Activated naive CD4-positive, alpha-beta T cell treated with anti-CD3 and anti-CD28 coated beads for 36 hours (primary cell): ENCODE data around the gene INAFM2. TPM values are rescaled to one million over a fixed set of nuclear protein-coding genes. Genes with fewer than 3 reads are reported as not detected.

ENCODE experiments used
- CTCF ChIA-PET: fragments of 350-600 bp; sonication (Branson Sonifier 250); formaldehyde crosslinking; loops from one replicate; lab custom pipeline; 2021; ENCODE audit warnings: antibody characterized with exemption; lab: Charles Lee
- DNase-seq: peaks from one replicate; pipeline ENCODE4 v3.0.0-alpha.2; 2020
- H3K27ac Mint-ChIP-seq: one replicate; pipeline ENCODE4 v1.8.0; 2021; ENCODE audit warnings: mild to moderate bottlenecking, mixed read lengths
- H3K27me3 Mint-ChIP-seq: one replicate; pipeline ENCODE4 v1.8.0; 2021; ENCODE audit warnings: low read depth, mixed read lengths
- H3K36me3 Mint-ChIP-seq: one replicate; pipeline ENCODE4 v1.8.0; 2021; ENCODE audit warnings: low read depth, mixed read lengths
- H3K4me1 Mint-ChIP-seq: one replicate; pipeline ENCODE4 v1.8.0; 2021; ENCODE audit warnings: low read depth, mixed read lengths
- H3K4me3 Mint-ChIP-seq: one replicate; pipeline ENCODE4 v1.8.0; 2021; ENCODE audit warnings: mild to moderate bottlenecking, moderate library complexity, mixed read lengths
- H3K9me3 Mint-ChIP-seq: one replicate; pipeline ENCODE4 v1.8.0; 2021; ENCODE audit warnings: mixed read lengths
- intact Hi-C: fragments of 100-400 bp; cut with micrococcal nuclease; formaldehyde crosslinking; loops from one replicate; pipeline ENCODE4 v1.15.1; 2023
- total RNA-seq, 2 experiments: library from RNA; stranded (reverse); gene quantifications; one replicate each; pipeline ENCODE4 v1.2.3, GENCODE V29; 2021

The INAFM2 gene
- total RNA-seq, 2 experiments from 2014 or later: 4.9 to 6.5 TPM

GRCh38 chr15:40369971-40370370, 46.5 kb downstream of the INAFM2 start:
- intact Hi-C loops: loop anchor here (2.0 kb wide), 2 partner anchors 49 to 137 kb away; no protein-coding TSS in a partner anchor

GRCh38 chr15:40372981-40373380, 49.5 kb downstream of the INAFM2 start:
- intact Hi-C loops: no loop called here
- no peak overlapping the region for H3K4me3 Mint-ChIP-seq
- H3K27ac Mint-ChIP-seq: no peak overlapping the region
- H3K27me3 Mint-ChIP-seq: no peaks in the 10 kb centered on the region
- no peaks in the 10 kb centered on the region for H3K36me3 Mint-ChIP-seq
- CTCF ChIA-PET: interaction anchor here (1.4 to 1.5 kb wide), 2 partner anchors 9 to 33 kb away, joined by 4 to 7 read pairs; partner anchors contain the start of gene KNSTRN
- H3K4me1 Mint-ChIP-seq: no peaks in the 10 kb centered on the region
- no peaks in the 10 kb centered on the region for H3K9me3 Mint-ChIP-seq
- no peak for DNase-seq

More at GRCh38 chr15:40369971-40370370, 46.5 kb downstream of the INAFM2 start:
- Mint-ChIP-seq H3K27ac (no peak overlapping the region), H3K36me3 (no peaks in the 10 kb centered on the region), H3K9me3 (no peaks in the 10 kb centered on the region), H3K4me1 (peaks cover 11% of the 10 kb centered on the region), H3K4me3 (no peak overlapping the region), H3K27me3 (no peaks in the 10 kb centered on the region)
- CTCF ChIA-PET: interaction anchor here (0.7 to 5.6 kb wide), 6 partner anchors 33 to 154 kb away, joined by 3 to 50 read pairs (median 4); partner anchors contain the start of genes IVD and PLCB2
- DNase-seq: no peak

Other genes with a start within 250 kb of the INAFM2 start
- gene BMF, start 214.8 kb upstream of the INAFM2 start, total RNA-seq: 10 to 100 TPM in 1 of 2 experiments, 1 to 10 TPM in 1; 9.4 to 10.3 TPM
- 100 to 1,000 TPM; 102 to 106 TPM for gene BUB1B, start 162.6 kb upstream of the INAFM2 start, total RNA-seq
- gene PAK6, start 84.6 kb upstream of the INAFM2 start, total RNA-seq: not detected
- gene ANKRD63, start 40.6 kb upstream of the INAFM2 start, total RNA-seq: not detected
- 10 to 100 TPM; 55.0 to 56.7 TPM for gene PLCB2, start 15.8 kb upstream of the INAFM2 start, total RNA-seq
- 1 to 10 TPM; 1.9 to 2.2 TPM for gene CCDC9B, start 17.2 kb downstream of the INAFM2 start, total RNA-seq
- not detected for gene PHGR1, start 27.3 kb downstream of the INAFM2 start, total RNA-seq
- under 1 TPM in 1 of 2 experiments, not detected in 1; 0.02 TPM for gene DISP2, start 34.5 kb downstream of the INAFM2 start, total RNA-seq
- 10 to 100 TPM; 60.7 to 62.1 TPM for gene KNSTRN, start 59.0 kb downstream of the INAFM2 start, total RNA-seq
- gene IVD, start 82.1 kb downstream of the INAFM2 start, total RNA-seq: 10 to 100 TPM; 33.1 to 34.1 TPM
- gene BAHD1, start 117.3 kb downstream of the INAFM2 start, total RNA-seq: 10 to 100 TPM in 1 of 2 experiments, 1 to 10 TPM in 1; 9.9 to 11.7 TPM
- 1 to 10 TPM; 4.4 to 4.6 TPM for gene CHST14, start 147.3 kb downstream of the INAFM2 start, total RNA-seq
- 10 to 100 TPM; 25.4 to 25.8 TPM for gene CCDC32, start 241.3 kb downstream of the INAFM2 start, total RNA-seq
- 10 to 100 TPM; 10.9 to 12.6 TPM for gene RPUSD2, start 245.6 kb downstream of the INAFM2 start, total RNA-seq